Neutrophil (primary cell): ENCODE data around the gene VGF.
"Not testable (repeated sequence)": the region's sequence is repeated elsewhere in the genome, so short reads cannot be mapped to it uniquely, and the experiment has no call there.

Experiments
- H3K27ac ChIP-seq: fragments of 200-600 bp; sonication (generic); 2 replicates; pipeline ENCODE4 v1.5.1; 2016; ENCODE audit warnings: mild to moderate bottlenecking, moderate library complexity
- H3K27me3 ChIP-seq: fragments of 200-600 bp; sonication (generic); 2 replicates; pipeline ENCODE4 v1.6.0; 2016; ENCODE audit warnings: mild to moderate bottlenecking
- H3K36me3 ChIP-seq: fragments of 200-600 bp; sonication (generic); 2 replicates; pipeline ENCODE4 v1.5.1; 2017
- H3K4me1 ChIP-seq, 2 experiments: fragments of 200-600 bp in 1 of 2; sonication (generic) in 1 of 2; 1 replicate in 1 of 2; 2 replicates in 1 of 2; pipeline versions ENCODE4 v1.5.1 to v1.6.1; 2013 to 2016; ENCODE audit warnings: low read depth in 1 of 2, low read length in 1 of 2, mild to moderate bottlenecking in 1 of 2, moderate library complexity in 1 of 2; ENCODE audit not compliant: control insufficient read depth in 1 of 2, insufficient read depth in 1 of 2
- H3K4me3 ChIP-seq, 2 experiments: fragments of 200-600 bp in 1 of 2; sonication (generic) in 1 of 2; 1 replicate in 1 of 2; 2 replicates in 1 of 2; pipeline ENCODE4 v1.5.1; 2013 to 2016; ENCODE audit warnings: low read depth in 1 of 2, low read length in 1 of 2, mild to moderate bottlenecking in 1 of 2, moderate library complexity in 1 of 2
- H3K9me3 ChIP-seq: fragments of 200-600 bp; sonication (generic); 2 replicates; pipeline ENCODE4 v1.5.1; 2016
- TF ChIP-seq, protein P1 (sequence below): fragments of 200-600 bp; sonication (generic); IDR thresholded peaks from 2 replicates; pipeline ENCODE4 v1.5.1; 2016; ENCODE audit warnings: antibody characterized with exemption

VGF gene

DNA sequence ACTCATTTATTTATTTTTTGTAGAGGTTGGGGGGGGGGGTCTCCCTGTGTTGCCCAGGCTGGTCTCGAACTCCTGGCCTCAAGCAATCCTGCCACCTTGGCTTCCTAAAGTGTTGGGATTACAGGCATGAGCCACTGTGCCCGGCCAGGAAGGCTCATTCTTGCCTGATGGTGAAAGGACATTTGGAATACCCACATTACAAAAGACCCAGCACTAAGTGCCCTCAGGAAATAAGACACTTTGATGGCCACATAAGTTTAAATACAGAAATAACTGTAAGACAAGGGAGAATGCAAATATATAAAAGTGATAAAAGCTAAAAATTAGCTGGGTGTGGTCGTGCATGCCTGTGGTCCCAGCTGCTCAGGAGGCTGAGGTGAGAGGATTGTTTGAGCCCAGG is 46.5 kb downstream of the VGF start:
- no peak overlapping the region for H3K4me3 ChIP-seq
- no peak overlapping the region for H3K27ac ChIP-seq
- H3K4me1 ChIP-seq = no peaks in the 10 kb centered on the region
- peaks cover 59% of the 10 kb centered on the region for H3K27me3 ChIP-seq
- no peaks in the 10 kb centered on the region for H3K36me3 ChIP-seq
- no peaks in the 10 kb centered on the region for H3K9me3 ChIP-seq
- TF ChIP-seq, protein P1, sequence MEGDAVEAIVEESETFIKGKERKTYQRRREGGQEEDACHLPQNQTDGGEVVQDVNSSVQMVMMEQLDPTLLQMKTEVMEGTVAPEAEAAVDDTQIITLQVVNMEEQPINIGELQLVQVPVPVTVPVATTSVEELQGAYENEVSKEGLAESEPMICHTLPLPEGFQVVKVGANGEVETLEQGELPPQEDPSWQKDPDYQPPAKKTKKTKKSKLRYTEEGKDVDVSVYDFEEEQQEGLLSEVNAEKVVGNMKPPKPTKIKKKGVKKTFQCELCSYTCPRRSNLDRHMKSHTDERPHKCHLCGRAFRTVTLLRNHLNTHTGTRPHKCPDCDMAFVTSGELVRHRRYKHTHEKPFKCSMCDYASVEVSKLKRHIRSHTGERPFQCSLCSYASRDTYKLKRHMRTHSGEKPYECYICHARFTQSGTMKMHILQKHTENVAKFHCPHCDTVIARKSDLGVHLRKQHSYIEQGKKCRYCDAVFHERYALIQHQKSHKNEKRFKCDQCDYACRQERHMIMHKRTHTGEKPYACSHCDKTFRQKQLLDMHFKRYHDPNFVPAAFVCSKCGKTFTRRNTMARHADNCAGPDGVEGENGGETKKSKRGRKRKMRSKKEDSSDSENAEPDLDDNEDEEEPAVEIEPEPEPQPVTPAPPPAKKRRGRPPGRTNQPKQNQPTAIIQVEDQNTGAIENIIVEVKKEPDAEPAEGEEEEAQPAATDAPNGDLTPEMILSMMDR = no peak

DNA sequence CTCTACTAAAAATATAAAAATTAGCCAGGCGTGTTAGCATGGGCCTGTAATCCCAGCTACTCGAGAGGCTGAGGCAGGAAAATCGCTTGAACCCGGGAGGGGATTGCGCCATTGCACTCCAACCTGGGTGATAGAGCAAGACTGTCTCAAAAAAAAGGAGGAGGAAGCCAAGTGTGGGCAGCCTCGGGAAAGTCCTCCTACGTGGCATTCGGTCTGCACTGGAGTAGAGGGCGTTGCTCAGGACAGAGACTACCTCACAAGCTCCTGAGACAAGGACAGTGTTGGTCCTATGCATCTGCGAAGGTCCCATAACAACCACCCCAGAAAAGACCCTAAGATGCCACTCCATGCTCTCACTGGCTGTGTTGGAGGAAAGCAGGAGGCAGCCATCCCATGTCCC is 48.5 kb downstream of the VGF start:
- Histone ChIP-seq H3K4me1 (no peaks in the 10 kb centered on the region), H3K27ac (no peak overlapping the region)

GRCh38 chr7:101115215-101115614 is 50.2 kb downstream of the VGF start:
- Histone ChIP-seq H3K4me1 (no peaks in the 10 kb centered on the region), H3K27ac (no peak overlapping the region)
- TF ChIP-seq, protein P1 = no peak

More for the DNA sequence above, 48.5 kb downstream of the VGF start:
- H3K9me3 ChIP-seq = no peaks in the 10 kb centered on the region
- no peak overlapping the region for H3K4me3 ChIP-seq
- H3K36me3 ChIP-seq = no peaks in the 10 kb centered on the region
- peaks cover 39% of the 10 kb centered on the region for H3K27me3 ChIP-seq
- TF ChIP-seq, protein P1 = no peak

GRCh38 chr7:101114492-101114891 is 50.9 kb downstream of the VGF start:
- Histone ChIP-seq H3K36me3 (no peaks in the 10 kb centered on the region), H3K9me3 (no peaks in the 10 kb centered on the region), H3K4me1 (no peaks in the 10 kb centered on the region), H3K27ac (no peak overlapping the region), H3K4me3 (no peak overlapping the region), H3K27me3 (peaks cover 15% of the 10 kb centered on the region)
- TF ChIP-seq, protein P1 = no peak

More at GRCh38 chr7:101115215-101115614, 50.2 kb downstream of the VGF start:
- Histone ChIP-seq H3K27me3 (peaks cover 22% of the 10 kb centered on the region), H3K4me3 (no peak overlapping the region), H3K9me3 (no peaks in the 10 kb centered on the region), H3K36me3 (no peaks in the 10 kb centered on the region)

GRCh38 chr7:101113836-101114235 is 51.5 kb downstream of the VGF start:
- H3K27ac ChIP-seq = no peak overlapping the region
- no peak overlapping the region for H3K4me3 ChIP-seq

GRCh38 chr7:101113140-101113539 is 52.2 kb downstream of the VGF start:
- H3K36me3 ChIP-seq, H3K4me1 ChIP-seq, H3K4me3 ChIP-seq, H3K27ac ChIP-seq, H3K27me3 ChIP-seq, H3K9me3 ChIP-seq: not testable (repeated sequence)

More at GRCh38 chr7:101113836-101114235, 51.5 kb downstream of the VGF start:
- H3K27me3 ChIP-seq = peaks cover 9% of the 10 kb centered on the region
- TF ChIP-seq, protein P1 = no peak
- H3K4me1 ChIP-seq = no peaks in the 10 kb centered on the region
- no peaks in the 10 kb centered on the region for H3K36me3 ChIP-seq
- H3K9me3 ChIP-seq = no peaks in the 10 kb centered on the region
